K562 (cell line): Measurements from ENCODE around the gene PIN1. TPM values are rescaled to one million over a fixed set of nuclear protein-coding genes. Genes with fewer than 3 reads are reported as not detected.

Experiments used
- C11orf30 ChIP-seq: fragments of 450-650 bp; IDR thresholded peaks from 2 replicates; pipeline ENCODE4 v1.6.1; 2016; ENCODE audit warnings: low read depth, mild to moderate bottlenecking
- CREB3L1 ChIP-seq: fragments of 450-650 bp; IDR thresholded peaks from 2 replicates; pipeline ENCODE4 v1.6.1; 2014; ENCODE audit warnings: low read depth, mild to moderate bottlenecking, moderate library complexity, borderline replicate concordance
- FOXA3 ChIP-seq, 2 experiments: fragments of 450-650 bp in 1 of 2; sonication (generic) in 1 of 2; formaldehyde crosslinking; IDR thresholded peaks in 1 of 2; conservative IDR thresholded peaks in 1 of 2; 2 replicates each; pipeline versions ENCODE4 v1.4.0 to v1.8.0; 2020 to 2022; ENCODE audit warnings: mild to moderate bottlenecking in 2 of 2, missing genetic modification reagents in 1 of 2
- HNRNPK ChIP-seq: fragments of 200-400 bp; formaldehyde crosslinking; IDR thresholded peaks from one replicate; pipeline ENCODE4 v1.6.1; 2018; ENCODE audit warnings: mild to moderate bottlenecking, low read depth, low read length; ENCODE audit not compliant: poor library complexity, severe bottlenecking
- HNRNPL ChIP-seq: fragments of 200-400 bp; formaldehyde crosslinking; IDR thresholded peaks from 2 replicates; pipeline ENCODE4 v1.6.1; 2017; ENCODE audit warnings: low read depth, mild to moderate bottlenecking, low read length
- MCM3 ChIP-seq: fragments of 450-650 bp; IDR thresholded peaks from 2 replicates; pipeline ENCODE4 v1.6.1; 2016
- MGA ChIP-seq: fragments of 450-650 bp; IDR thresholded peaks from 2 replicates; pipeline ENCODE4 v1.6.1; 2016; ENCODE audit warnings: mild to moderate bottlenecking, moderate library complexity
- MITF ChIP-seq: IDR thresholded peaks from 2 replicates; pipeline ENCODE4 v1.6.1; 2014; ENCODE audit warnings: antibody characterized with exemption
- PHF20 ChIP-seq: fragments of 450-650 bp; IDR thresholded peaks from 2 replicates; pipeline ENCODE4 v1.6.1; 2018; ENCODE audit not compliant: partially characterized antibody
- TBP ChIP-seq: optimal IDR thresholded peaks from 2 replicates; pipeline ENCODE3; 2011; ENCODE audit warnings: low read depth, low read length, improper control_type of control experiment
- ZBTB17 ChIP-seq: fragments of 450-650 bp; formaldehyde crosslinking; IDR thresholded peaks from 2 replicates; pipeline ENCODE4 v1.4.0; 2020; ENCODE audit warnings: mild to moderate bottlenecking
- ZNF165 ChIP-seq: fragments of 250-450 bp; sonication (Bioruptor Pico); IDR thresholded peaks from 2 replicates; pipeline ENCODE4 v1.4.0; 2020; ENCODE audit warnings: borderline replicate concordance
- polyA plus RNA-seq, 8 experiments: library from polyadenylated mRNA; depleted of rRNA in 4 of 8; stranded (reverse) in 5 of 8; unstranded in 3 of 8; fragments of >200 nt; fragmentation: Nextera tagmentation in 2 of 8; fragmentation: Illumina TruSeq in 1 of 8; extraction: Ambion mirVana in 2 of 8; extraction: Trizol in 1 of 8; gene quantifications; 2 replicates each; pipeline versions ENCODE4 v1.2.1 to v1.2.3, GENCODE V29; 2011 to 2014; ENCODE audit warnings: inconsistent platforms in 1 of 8, missing spikeins in 1 of 8
- total RNA-seq, 7 experiments: library from RNA; depleted of rRNA in 6 of 7; stranded (reverse); fragments of >200 nt in 6 of 7; fragmentation: Illumina TruSeq in 2 of 7; extraction: Trizol in 2 of 7; gene quantifications; 2 replicates each; pipeline versions ENCODE4 v1.2.1 to v1.2.3, GENCODE V29; 2011 to 2021; ENCODE audit warnings: low replicate concordance in 1 of 7

Gene PIN1
- total and polyA plus RNA-seq, 9 of the 15 experiments (the other 6 are each of a cell fraction or from before 2014, with no cell fraction given) = 1.6 to 178 (median 42.5) TPM

GRCh38 chr19:9818734-9819595, 16.2 kb upstream of the PIN1 start, which contains the start of gene FBXL12 (continued):
- TF ChIP-seq MGA (no peak), FOXA3 (CRISPR knock-in tag; conservative IDR thresholded peaks at IDR 0.05 in 1 of 2, IDR thresholded peaks at IDR 0.05 in 1 of 2) (no peak), C11orf30 (peak; percentile 99), ZBTB17 (CRISPR knock-in tag) (no peak; the same call in 1 of the 2 replicates), PHF20 (peak; percentile 93), MCM3 (no peak), MITF (no peak), HNRNPL (no peak), ZNF165 (no peak), CREB3L1 (peak; percentile 74), HNRNPK (no peak), TBP (peak; percentile 72)
